HL-60 (cell line): ENCODE results near the gene CD58.

Experiments used
- DNase-seq, 2 experiments: peaks; one replicate each; pipeline ENCODE4 v3.0.0-alpha.2; 2010 to 2020; ENCODE audit warnings: low read depth in 1 of 2, low spot score in 1 of 2
- H3K27ac ChIP-seq: fragments of 250-450 bp; sonication (Bioruptor Pico); replicated peaks from 2 replicates; pipeline ENCODE4 v1.5.1; 2020; ENCODE audit warnings: mild to moderate bottlenecking, moderate library complexity
- H3K27me3 ChIP-seq: fragments of 250-450 bp; sonication (Bioruptor Pico); 2 replicates; pipeline ENCODE4 v1.5.1; 2021; ENCODE audit warnings: mild to moderate bottlenecking, moderate library complexity; ENCODE audit not compliant: insufficient read depth, poor library complexity, severe bottlenecking
- H3K4me3 ChIP-seq: replicated peaks from 2 replicates; pipeline ENCODE4 v1.5.1; 2011; ENCODE audit warnings: mild to moderate bottlenecking, control low read depth, low read length; ENCODE audit not compliant: insufficient read depth
- GABPA ChIP-seq: IDR thresholded peaks from 2 replicates; pipeline ENCODE4 v1.6.1; 2012; ENCODE audit warnings: low read depth
- POLR2AphosphoS5 ChIP-seq: IDR thresholded peaks from 2 replicates; pipeline ENCODE4 v1.6.1; 2012; ENCODE audit warnings: low read depth
- REST ChIP-seq: IDR thresholded peaks from 2 replicates; pipeline ENCODE4 v1.6.1; 2012; ENCODE audit warnings: low read depth; ENCODE audit not compliant: insufficient replicate concordance
- SPI1 ChIP-seq: IDR thresholded peaks from 2 replicates; pipeline ENCODE4 v1.6.1; 2012; ENCODE audit warnings: low read depth, mild to moderate bottlenecking, borderline replicate concordance
- TF ChIP-seq, protein P1 (sequence below): IDR thresholded peaks from one replicate; pipeline ENCODE4 v1.5.1; 2011; ENCODE audit warnings: low read length, control low read depth, inconsistent platforms; ENCODE audit not compliant: insufficient read depth

The CD58 gene

GRCh38 chr1:116481934-116482333 lies 88.9 kb downstream of the CD58 start:
- Histone ChIP-seq H3K27ac (no peak overlapping the region), H3K4me3 (no peak overlapping the region), H3K27me3 (no peaks in the 10 kb centered on the region)
- no peak for TF ChIP-seq SPI1
- no peak for TF ChIP-seq POLR2AphosphoS5
- TF ChIP-seq REST: no peak
- no peak for TF ChIP-seq GABPA
- TF ChIP-seq, protein P1, sequence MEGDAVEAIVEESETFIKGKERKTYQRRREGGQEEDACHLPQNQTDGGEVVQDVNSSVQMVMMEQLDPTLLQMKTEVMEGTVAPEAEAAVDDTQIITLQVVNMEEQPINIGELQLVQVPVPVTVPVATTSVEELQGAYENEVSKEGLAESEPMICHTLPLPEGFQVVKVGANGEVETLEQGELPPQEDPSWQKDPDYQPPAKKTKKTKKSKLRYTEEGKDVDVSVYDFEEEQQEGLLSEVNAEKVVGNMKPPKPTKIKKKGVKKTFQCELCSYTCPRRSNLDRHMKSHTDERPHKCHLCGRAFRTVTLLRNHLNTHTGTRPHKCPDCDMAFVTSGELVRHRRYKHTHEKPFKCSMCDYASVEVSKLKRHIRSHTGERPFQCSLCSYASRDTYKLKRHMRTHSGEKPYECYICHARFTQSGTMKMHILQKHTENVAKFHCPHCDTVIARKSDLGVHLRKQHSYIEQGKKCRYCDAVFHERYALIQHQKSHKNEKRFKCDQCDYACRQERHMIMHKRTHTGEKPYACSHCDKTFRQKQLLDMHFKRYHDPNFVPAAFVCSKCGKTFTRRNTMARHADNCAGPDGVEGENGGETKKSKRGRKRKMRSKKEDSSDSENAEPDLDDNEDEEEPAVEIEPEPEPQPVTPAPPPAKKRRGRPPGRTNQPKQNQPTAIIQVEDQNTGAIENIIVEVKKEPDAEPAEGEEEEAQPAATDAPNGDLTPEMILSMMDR: no peak
- DNase-seq: no peak

- Histone ChIP-seq H3K27me3 (no peaks in the 10 kb centered on the region), H3K4me3 (no peak overlapping the region), H3K27ac (no peak overlapping the region)
- TF ChIP-seq GABPA: no peak
- TF ChIP-seq POLR2AphosphoS5: no peak
- no peak for TF ChIP-seq SPI1
- TF ChIP-seq, protein P1: no peak
- DNase-seq: no peak
Observed at GRCh38 chr1:116478621-116479020, 92.2 kb downstream of the CD58 start.

- TF ChIP-seq REST: no peak
- TF ChIP-seq POLR2AphosphoS5: no peak
- no peak for TF ChIP-seq GABPA
- TF ChIP-seq, protein P1: no peak
- TF ChIP-seq SPI1: no peak
- no peak overlapping the region for H3K27ac ChIP-seq
- no peak overlapping the region for H3K4me3 ChIP-seq
Observed at GRCh38 chr1:116477429-116477828, 93.4 kb downstream of the CD58 start.

GRCh38 chr1:116476321-116476720 lies 94.5 kb downstream of the CD58 start:
- H3K4me3 ChIP-seq: no peak overlapping the region
- TF ChIP-seq POLR2AphosphoS5 (no peak), REST (no peak), SPI1 (no peak), GABPA (no peak)
- TF ChIP-seq, protein P1: no peak
- H3K27me3 ChIP-seq: no peaks in the 10 kb centered on the region
- no peak overlapping the region for H3K27ac ChIP-seq
- DNase-seq: no peak

More at GRCh38 chr1:116477429-116477828, 93.4 kb downstream of the CD58 start:
- no peak for DNase-seq
- no peaks in the 10 kb centered on the region for H3K27me3 ChIP-seq
